Transverse colon (tissue), 4 donors: ENCODE measurements around the gene PCSK5. TPM values are rescaled to one million over a fixed set of nuclear protein-coding genes. Genes with fewer than 3 reads are reported as not detected.

ENCODE experiments used
- DNase-seq: peaks from one replicate; pipeline ENCODE4 v3.0.0-alpha.2; 2019
- H3K27ac ChIP-seq, 4 donors: fragments of 200-600 bp; sonication (generic); 2 replicates each; pipeline ENCODE4 v1.5.1; 2016 to 2018; ENCODE audit warnings: inconsistent platforms in 4 of 4
- H3K27me3 ChIP-seq: fragments of 200-600 bp; sonication (generic); 2 replicates; pipeline ENCODE4 v1.5.1; 2017; ENCODE audit warnings: inconsistent platforms
- H3K36me3 ChIP-seq, 4 donors: fragments of 200-600 bp; sonication (generic); 2 replicates each; pipeline ENCODE4 v1.5.1; 2017 to 2019; ENCODE audit warnings: inconsistent platforms in 4 of 4
- H3K4me1 ChIP-seq, 4 donors: fragments of 200-600 bp; sonication (generic); 2 replicates each; pipeline ENCODE4 v1.5.1; 2017 to 2020; ENCODE audit warnings: inconsistent platforms in 4 of 4
- H3K4me3 ChIP-seq, 4 donors: fragments of 200-600 bp; sonication (generic); 1 replicate in 1 of 4; 2 replicates in 3 of 4; pipeline versions ENCODE4 v1.5.1 to v1.6.1; 2017 to 2019; ENCODE audit warnings: inconsistent platforms in 4 of 4
- H3K9me3 ChIP-seq, 2 donors: fragments of 200-600 bp; sonication (generic); 2 replicates each; pipeline ENCODE4 v1.5.1; 2017 to 2019; ENCODE audit warnings: inconsistent platforms in 2 of 2
- CTCF ChIP-seq, 5 experiments: fragments of 200-600 bp in 3 of 5; fragments of 450-650 bp in 2 of 5; sonication (generic) in 3 of 5; IDR thresholded peaks; 1 replicate in 2 of 5; 2 replicates in 3 of 5; pipeline ENCODE4 v1.5.1; 2016 to 2017; ENCODE audit warnings: antibody characterized with exemption in 5 of 5, inconsistent platforms in 3 of 5, mild to moderate bottlenecking in 2 of 5, moderate library complexity in 1 of 5
- EP300 ChIP-seq: sonication (generic); formaldehyde crosslinking; IDR thresholded peaks from one replicate; pipeline ENCODE4 v1.6.1; 2017; ENCODE audit warnings: antibody characterized with exemption, low read depth
- POLR2A ChIP-seq: fragments of 450-650 bp; IDR thresholded peaks from one replicate; pipeline ENCODE4 v1.6.1; 2016; ENCODE audit warnings: antibody characterized with exemption, mild to moderate bottlenecking, moderate library complexity
- POLR2AphosphoS5 ChIP-seq, 3 donors: sonication (generic); formaldehyde crosslinking; IDR thresholded peaks; one replicate each; pipeline ENCODE4 v1.6.1; 2016; ENCODE audit warnings: antibody characterized with exemption in 3 of 3
- WGBS, 2 donors: methylation state at CpG; one replicate each; pipeline ENCODE4 v1.1.5; 2018; ENCODE audit warnings: low coverage in 1 of 2; 5-methylcytosine and 5-hydroxymethylcytosine counted together
- in situ Hi-C, 4 donors: fragments of 200-750 bp; cut with MboI; loops; one replicate each; pipeline versions ENCODE4 v1.15.0 to v1.15.1; 2017; ENCODE audit warnings: low sequenced_read_pairs in 3 of 4, low pct_ligation_motif_present in 1 of 4, low pct_unique_long_range_greater_than_20kb in 1 of 4
- intact Hi-C: fragments of 100-400 bp; cut with DNase I; formaldehyde crosslinking; loops from one replicate; pipeline ENCODE4 v1.15.1; 2023; ENCODE audit warnings: low total_unique reads
- total RNA-seq, 4 donors: library from RNA; depleted of rRNA; stranded (reverse); fragments of >200 nt; gene quantifications; one replicate each; pipeline ENCODE4 v1.1.0, GENCODE V29; 2016

PCSK5 gene
- total RNA-seq, 4 donors from 2014 or later, result 110 to 248 (median 127) TPM

DNA sequence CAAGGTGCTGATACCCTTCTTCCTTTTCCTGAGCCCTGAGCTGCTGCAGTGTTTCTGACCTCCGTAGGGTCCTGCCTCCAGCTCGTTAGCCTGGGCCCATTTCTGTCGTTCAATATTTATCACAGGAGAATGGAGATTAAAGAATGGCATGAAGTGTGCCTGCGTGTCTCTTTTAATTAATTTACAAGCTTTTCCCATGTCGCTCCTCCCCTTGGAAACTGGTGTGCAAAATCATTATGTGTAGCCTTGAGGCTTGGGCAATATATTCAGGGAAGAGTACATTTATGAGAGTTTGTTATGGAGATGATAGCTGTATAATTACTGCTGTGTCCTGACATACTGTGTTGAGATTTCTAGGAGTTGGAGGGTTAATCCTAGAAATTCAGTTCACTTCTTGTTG is 99.7 kb downstream of the PCSK5 start:
- WGBS, 2 donors, result 38 to 58% methylated on average over 4 to 5 of the region's 5 CpGs
- intact Hi-C loops, result no loop called here

GRCh38 chr9:75990576-75991304 is 100.3 kb downstream of the PCSK5 start:
- TF ChIP-seq EP300 (no peak), CTCF (IDR thresholded peaks at IDR 0.05) (peak in 1 of 5 experiments; percentile 11)
- Histone ChIP-seq H3K9me3 (no peaks in the 10 kb centered on the region), H3K27me3 (no peaks in the 10 kb centered on the region), H3K4me3 (no peak overlapping the region), H3K4me1 (peaks cover 0 to 33% (median 7%) of the 10 kb centered on the region in 4 donors), H3K36me3 (peaks cover 0 to 6% (median 0%) of the 10 kb centered on the region in 4 donors), H3K27ac (peak overlapping the region; percentile 5 to 53 (median 32))
- intact Hi-C loops, result no loop called here
- in situ Hi-C loops, result no loop called here
- 47 to 52% methylated on average over 6 of the region's 6 CpGs for WGBS, 2 donors
- no peak for DNase-seq

More for the DNA sequence above, 99.7 kb downstream of the PCSK5 start:
- in situ Hi-C loops, result no loop called here
- Histone ChIP-seq H3K9me3 (no peaks in the 10 kb centered on the region), H3K4me1 (peaks cover 0 to 30% (median 7%) of the 10 kb centered on the region in 4 donors), H3K27me3 (no peaks in the 10 kb centered on the region), H3K36me3 (peaks cover 0 to 6% (median 0%) of the 10 kb centered on the region in 4 donors), H3K27ac (peak overlapping the region; percentile 5 to 53 (median 32)), H3K4me3 (no peak overlapping the region)
- DNase-seq, result no peak
- TF ChIP-seq CTCF (IDR thresholded peaks at IDR 0.05) (no peak), POLR2A (no peak), POLR2AphosphoS5 (IDR thresholded peaks at IDR 0.05) (no peak), EP300 (no peak)

DNA sequence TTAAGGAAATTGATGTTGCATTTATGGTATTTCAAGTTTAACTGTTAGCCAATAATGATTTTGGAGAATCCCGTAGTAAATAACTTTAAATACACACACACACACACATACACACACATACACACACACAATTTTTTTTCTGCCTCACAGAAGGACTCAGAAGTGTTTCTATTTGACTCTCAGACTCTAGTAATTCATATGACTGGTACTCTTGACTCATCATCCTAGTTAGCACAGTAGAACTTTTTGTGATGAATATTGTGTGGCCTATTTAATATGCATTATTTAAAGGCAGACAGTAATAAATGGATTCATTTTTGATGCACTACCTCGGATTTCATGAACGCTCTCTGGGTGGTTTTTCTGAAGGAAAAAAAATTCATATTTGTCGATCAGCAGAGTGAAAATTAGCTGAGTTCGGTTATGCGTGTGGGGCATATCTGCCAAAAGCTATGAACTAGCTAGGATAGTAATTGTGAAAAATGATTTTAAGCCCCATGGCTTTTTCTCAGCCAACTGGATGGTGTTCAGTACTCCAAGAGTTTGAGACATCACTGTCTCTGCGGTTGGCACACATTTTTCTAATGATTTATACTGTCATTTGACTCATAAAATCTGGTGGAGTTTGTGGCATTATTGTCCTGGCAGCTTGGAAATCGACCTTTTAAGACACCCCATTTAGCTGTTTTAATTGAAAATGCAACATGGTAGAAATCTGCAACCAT is 102.2 kb downstream of the PCSK5 start:
- TF ChIP-seq POLR2AphosphoS5 (IDR thresholded peaks at IDR 0.05) (no peak), POLR2A (no peak), EP300 (no peak), CTCF (IDR thresholded peaks at IDR 0.05) (no peak)
- Histone ChIP-seq H3K4me3 (no peak overlapping the region), H3K36me3 (peaks cover 0 to under 1% (median 0%) of the 10 kb centered on the region in 4 donors), H3K27me3 (no peaks in the 10 kb centered on the region), H3K27ac (no peak overlapping the region), H3K9me3 (no peaks in the 10 kb centered on the region), H3K4me1 (peaks cover 7 to 51% (median 16%) of the 10 kb centered on the region in 4 donors)
- DNase-seq, result no peak
- 77 to 79% methylated on average over 6 to 8 of the region's 8 CpGs for WGBS, 2 donors
- intact Hi-C loops (no loop called here), in situ Hi-C loops (no loop called here)

- no peaks in the 10 kb centered on the region for H3K9me3 ChIP-seq
- H3K27me3 ChIP-seq, result no peaks in the 10 kb centered on the region
- in situ Hi-C loops (no loop called here), intact Hi-C loops (no loop called here)
- H3K4me3 ChIP-seq, result no peak overlapping the region
- TF ChIP-seq EP300 (no peak), POLR2A (no peak), CTCF (IDR thresholded peaks at IDR 0.05) (no peak), POLR2AphosphoS5 (IDR thresholded peaks at IDR 0.05) (no peak)
- H3K4me1 ChIP-seq, result peaks cover 7 to 51% (median 16%) of the 10 kb centered on the region in 4 donors
- WGBS, 2 donors, result 77 to 81% methylated on average over 3 of the region's 3 CpGs
- no peaks in the 10 kb centered on the region for H3K36me3 ChIP-seq
- H3K27ac ChIP-seq, result no peak overlapping the region
- DNase-seq, result no peak
Measured at GRCh38 chr9:75993434-75993833, 103.0 kb downstream of the PCSK5 start.
